HepG2 (cell line): Measurements from ENCODE around the gene SCO1. TPM values are rescaled to one million over a fixed set of nuclear protein-coding genes. Genes with fewer than 3 reads are reported as not detected.
A peak's percentile ranks its signal among the peaks of the same experiment; 100 is the strongest.

Experiments used
- ASH2L ChIP-seq: fragments of 300-600, 200-600 bp; sonication (generic); IDR thresholded peaks from 2 replicates; pipeline ENCODE4 v1.7.0; 2017; ENCODE audit warnings: low read depth, mild to moderate bottlenecking, moderate library complexity, mixed read lengths, low read length; ENCODE audit not compliant: insufficient read length
- ATF7 ChIP-seq, 2 experiments: fragments of 450-650 bp in 1 of 2; sonication (generic) in 1 of 2; formaldehyde crosslinking in 1 of 2; IDR thresholded peaks; 2 replicates each; pipeline versions ENCODE4 v1.4.0 to v1.6.1; 2016 to 2020; ENCODE audit warnings: antibody characterized with exemption in 1 of 2, mild to moderate bottlenecking in 1 of 2, missing genetic modification reagents in 1 of 2
- CEBPZ ChIP-seq: IDR thresholded peaks from 2 replicates; pipeline ENCODE4 v1.6.1; 2012; ENCODE audit warnings: low read length, improper control_type of control experiment
- DDIT3 ChIP-seq: sonication (generic); formaldehyde crosslinking; IDR thresholded peaks from 2 replicates; pipeline ENCODE4 v1.4.0; 2020; ENCODE audit warnings: mild to moderate bottlenecking, missing genetic modification reagents
- IKZF5 ChIP-seq: IDR thresholded peaks from 2 replicates; pipeline ENCODE4 v1.6.1; 2018; ENCODE audit warnings: missing genetic modification reagents, mild to moderate bottlenecking, missing compliant biosample characterization
- MIER3 ChIP-seq: IDR thresholded peaks from 2 replicates; pipeline ENCODE4 v1.6.1; 2016; ENCODE audit warnings: missing compliant biosample characterization, borderline replicate concordance
- NFYB ChIP-seq: sonication (generic); formaldehyde crosslinking; IDR thresholded peaks from 2 replicates; pipeline ENCODE4 v1.4.0; 2020; ENCODE audit warnings: missing genetic modification reagents
- NR0B2 ChIP-seq: sonication (generic); formaldehyde crosslinking; IDR thresholded peaks from 2 replicates; pipeline ENCODE4 v1.4.0; 2020; ENCODE audit warnings: mild to moderate bottlenecking, missing genetic modification reagents
- NR1H2 ChIP-seq: sonication (generic); formaldehyde crosslinking; IDR thresholded peaks from 2 replicates; pipeline ENCODE4 v1.8.1; 2022; ENCODE audit warnings: low read depth, missing genetic modification reagents, borderline replicate concordance
- PHF8 ChIP-seq: sonication (generic); formaldehyde crosslinking; IDR thresholded peaks from 2 replicates; pipeline ENCODE4 v1.5.0; 2020; ENCODE audit warnings: missing genetic modification reagents
- RFX3 ChIP-seq: IDR thresholded peaks from 2 replicates; pipeline ENCODE4 v1.6.1; 2016; ENCODE audit warnings: missing biosample characterization, missing genetic modification reagents
- SMAD3 ChIP-seq: sonication (generic); formaldehyde crosslinking; IDR thresholded peaks from 2 replicates; pipeline ENCODE4 v1.4.0; 2020; ENCODE audit warnings: missing genetic modification reagents
- TARDBP ChIP-seq: sonication (generic); formaldehyde crosslinking; IDR thresholded peaks from 2 replicates; pipeline ENCODE4 v1.8.0; 2022; ENCODE audit warnings: mild to moderate bottlenecking, missing genetic modification reagents
- ZNF264 ChIP-seq: sonication (generic); formaldehyde crosslinking; IDR thresholded peaks from 2 replicates; pipeline ENCODE4 v1.4.0; 2020; ENCODE audit warnings: missing genetic modification reagents
- ZNF276 ChIP-seq: sonication (generic); formaldehyde crosslinking; IDR thresholded peaks from 2 replicates; pipeline ENCODE4 v1.4.0; 2020; ENCODE audit warnings: mild to moderate bottlenecking, low read depth, missing genetic modification reagents
- ZNF350 ChIP-seq: sonication (generic); formaldehyde crosslinking; IDR thresholded peaks from 2 replicates; pipeline ENCODE4 v1.4.0; 2020; ENCODE audit warnings: mild to moderate bottlenecking, low read depth, missing genetic modification reagents, borderline replicate concordance
- ZNF382 ChIP-seq: sonication (generic); formaldehyde crosslinking; IDR thresholded peaks from 2 replicates; pipeline ENCODE4 v1.5.0; 2020; ENCODE audit warnings: missing genetic modification reagents, mild to moderate bottlenecking, borderline replicate concordance
- ZNF512 ChIP-seq: sonication (generic); formaldehyde crosslinking; IDR thresholded peaks from 2 replicates; pipeline ENCODE4 v1.4.0; 2020; ENCODE audit warnings: mild to moderate bottlenecking, missing genetic modification reagents
- ZNF547 ChIP-seq: sonication (generic); formaldehyde crosslinking; IDR thresholded peaks from 2 replicates; pipeline ENCODE4 v1.5.1; 2020; ENCODE audit warnings: mild to moderate bottlenecking, missing genetic modification reagents
- polyA plus RNA-seq, 8 experiments: library from polyadenylated mRNA; depleted of rRNA in 3 of 8; stranded (reverse) in 7 of 8; unstranded in 1 of 8; fragments of >200 nt; fragmentation: Illumina TruSeq in 4 of 8; extraction: Trizol in 4 of 8; gene quantifications; 2 replicates each; pipeline versions ENCODE4 v1.2.1 to v1.2.3, GENCODE V29; 2011 to 2016; ENCODE audit warnings: low read depth in 4 of 8, missing spikeins in 1 of 8, mixed read lengths in 1 of 8; ENCODE audit not compliant: insufficient read depth in 1 of 8
- total RNA-seq, 5 experiments: library from RNA; depleted of rRNA; stranded (reverse); fragments of >200 nt; fragmentation: Illumina TruSeq; extraction: Trizol; gene quantifications; 2 replicates each; pipeline ENCODE4 v1.2.3, GENCODE V29; 2016; ENCODE audit warnings: low read depth in 1 of 5

Gene SCO1
- total and polyA plus RNA-seq, 2 of the 13 experiments (the other 11 are each of a cell fraction or from before 2014, with no cell fraction given): 11.4 to 50.3 TPM

- TF ChIP-seq CEBPZ (no peak), ATF7 (IDR thresholded peaks at IDR 0.05) (no peak), ATF7 (CRISPR knock-in tag; IDR thresholded peaks at IDR 0.05) (0 out of 2 replicates have a peak, but pooled peaks have one; percentile 33), PHF8 (peak; percentile 90), MIER3 (peak; percentile 21; the same call in 1 of the 2 replicates), ASH2L (no peak), RFX3 (CRISPR knock-in tag) (no peak), NR0B2 (CRISPR knock-in tag) (0 out of 2 replicates have a peak, but pooled peaks have one; percentile 50), NR1H2 (peak; percentile 90; the same call in 1 of the 2 replicates), IKZF5 (CRISPR knock-in tag) (peak; percentile 60; the same call in 1 of the 2 replicates), ZNF382 (CRISPR knock-in tag) (no peak), ZNF350 (CRISPR knock-in tag) (peak; percentile 41; the same call in 1 of the 2 replicates), ZNF276 (CRISPR knock-in tag) (0 out of 2 replicates have a peak, but pooled peaks have one; percentile 46), NFYB (CRISPR knock-in tag) (no peak), SMAD3 (CRISPR knock-in tag) (no peak), ZNF264 (CRISPR knock-in tag) (no peak), TARDBP (CRISPR knock-in tag) (peak; percentile 61), ZNF512 (CRISPR knock-in tag) (peak; percentile 92; the same call in 1 of the 2 replicates), ZNF547 (CRISPR knock-in tag) (peak; percentile 75; the same call in 1 of the 2 replicates), DDIT3 (CRISPR knock-in tag) (no peak)
These were observed 32.2 kb upstream of the SCO1 start, which contains the start of gene TMEM220 (continued) for GRCh38 chr17:10729334-10730193.
